ENCODE data around the gene FHL2.
"Not testable (repeated sequence)": the region's sequence is repeated elsewhere in the genome, so short reads cannot be mapped to it uniquely, and the experiment has no call there.

Gene FHL2

DNA sequence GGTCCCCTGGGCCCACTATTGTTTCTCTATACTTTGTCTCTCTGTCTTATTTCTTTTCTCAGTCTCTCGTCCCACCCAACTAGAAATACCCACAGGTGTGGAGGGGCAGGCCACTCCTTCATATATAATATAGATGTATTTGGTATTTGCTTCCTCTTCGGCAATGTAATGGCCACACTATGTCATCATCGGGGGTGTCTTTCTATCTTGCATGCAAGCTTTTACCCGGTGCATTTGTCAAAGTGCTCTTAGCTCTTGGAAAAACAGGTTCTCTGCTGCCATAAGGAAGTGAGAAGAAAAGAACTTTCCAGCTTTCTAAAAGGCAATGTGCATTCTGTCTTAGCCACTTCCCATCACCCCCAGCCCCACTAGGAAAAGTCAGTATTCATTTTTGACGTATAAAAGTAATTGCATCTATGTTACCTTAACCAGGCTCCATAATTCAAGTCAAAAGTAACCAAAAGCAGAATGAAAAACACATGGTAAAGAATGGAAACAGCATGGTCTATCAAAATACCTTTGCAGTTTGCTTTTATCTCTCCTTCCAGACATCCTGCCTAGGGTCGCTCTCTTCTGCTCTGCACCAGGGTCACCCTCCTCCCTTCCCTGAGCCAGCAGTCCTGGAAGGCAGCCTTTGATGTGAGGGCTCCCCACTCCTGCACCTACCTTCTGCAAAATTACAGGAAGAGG, 27.2 kb upstream of the FHL2 start:
- peak overlapping the region in 1 of 21 experiments; percentile 86 for H3K27ac ChIP-seq

DNA sequence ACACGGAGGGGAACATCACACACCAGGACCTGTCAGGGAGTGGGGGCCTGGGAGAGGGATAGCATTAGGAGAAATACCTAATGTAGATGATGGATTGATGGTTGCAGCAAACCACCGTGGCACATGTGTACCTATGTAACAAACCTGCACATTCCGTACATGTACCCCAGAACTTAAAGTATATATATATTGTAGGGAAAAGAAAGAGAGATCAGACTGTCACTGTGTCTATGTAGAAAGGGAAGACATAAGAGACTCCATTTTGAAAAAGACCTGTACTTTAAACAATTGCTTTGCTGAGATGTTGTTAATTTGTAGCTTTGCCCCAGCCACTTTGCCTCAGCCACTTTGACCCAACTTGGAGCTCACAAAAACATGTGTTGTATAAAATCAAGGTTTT, 26.0 kb upstream of the FHL2 start:
- H3K4me3 ChIP-seq, H3K27ac ChIP-seq: not testable (repeated sequence)

More for the DNA sequence above, 27.2 kb upstream of the FHL2 start:
- H3K4me3 ChIP-seq, result no peak overlapping the region

- H3K4me3 ChIP-seq, result no peak overlapping the region
- no peak overlapping the region for H3K27ac ChIP-seq
These were observed 23.9 kb upstream of the FHL2 start for GRCh38 chr2:105422801-105423200.

- Histone ChIP-seq H3K4me3 (no peak overlapping the region), H3K27ac (no peak overlapping the region)
These were observed 22.2 kb upstream of the FHL2 start for GRCh38 chr2:105421053-105421452.

DNA sequence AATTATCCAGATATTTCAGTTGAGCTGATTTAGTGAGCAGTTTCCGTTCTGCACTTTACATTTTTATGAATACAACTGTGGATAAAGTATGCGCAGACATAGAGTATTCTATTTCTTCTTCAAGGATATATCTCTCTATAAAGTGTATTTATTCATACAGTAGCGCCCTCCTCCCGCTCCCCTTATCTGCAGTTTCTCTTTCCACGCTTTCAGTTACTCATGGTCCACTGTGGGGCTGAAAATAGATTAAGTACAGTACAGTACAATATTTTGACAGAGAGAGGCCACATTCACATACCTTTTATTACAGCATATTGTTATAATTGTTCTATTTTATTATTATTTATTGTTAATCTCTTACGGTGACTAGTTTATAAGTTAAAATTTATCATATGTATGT, 19.7 kb upstream of the FHL2 start:
- H3K4me3 ChIP-seq, result no peak overlapping the region
- no peak overlapping the region for H3K27ac ChIP-seq

DNA sequence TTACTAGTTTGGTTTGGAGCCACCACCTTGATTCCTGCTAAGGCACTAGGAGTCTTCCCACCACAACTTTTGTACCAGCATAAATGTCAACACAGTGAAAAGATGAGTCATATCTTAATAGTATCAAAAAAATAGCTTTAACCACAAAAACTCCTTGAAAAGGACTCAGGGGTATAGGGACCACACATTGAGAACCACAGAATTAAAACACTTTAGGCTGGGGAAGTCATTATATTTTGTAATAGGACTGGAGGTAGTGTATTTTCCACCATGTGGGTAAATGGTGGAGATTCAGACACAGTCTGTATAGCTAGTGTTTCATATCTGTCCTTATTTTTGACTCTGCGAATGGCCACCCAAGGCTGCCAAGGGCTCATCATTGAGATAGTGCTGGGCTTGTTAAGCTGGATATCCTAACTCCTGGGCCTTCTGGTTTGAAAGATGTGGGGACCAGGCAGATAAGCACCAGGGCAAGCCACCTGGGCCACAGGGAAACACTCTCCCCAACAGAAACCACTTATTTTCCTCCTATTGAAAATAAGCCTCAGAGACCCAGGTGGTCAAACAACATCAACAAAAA, 19.1 kb upstream of the FHL2 start:
- Histone ChIP-seq H3K4me3 (no peak overlapping the region), H3K27ac (no peak overlapping the region)

GRCh38 chr2:105416156-105416555, 17.3 kb upstream of the FHL2 start:
- no peak overlapping the region for H3K4me3 ChIP-seq
- H3K27ac ChIP-seq, result no peak overlapping the region

- Histone ChIP-seq H3K27ac (no peak overlapping the region), H3K4me3 (no peak overlapping the region)
These were observed 16.2 kb upstream of the FHL2 start for GRCh38 chr2:105415007-105415406.

DNA sequence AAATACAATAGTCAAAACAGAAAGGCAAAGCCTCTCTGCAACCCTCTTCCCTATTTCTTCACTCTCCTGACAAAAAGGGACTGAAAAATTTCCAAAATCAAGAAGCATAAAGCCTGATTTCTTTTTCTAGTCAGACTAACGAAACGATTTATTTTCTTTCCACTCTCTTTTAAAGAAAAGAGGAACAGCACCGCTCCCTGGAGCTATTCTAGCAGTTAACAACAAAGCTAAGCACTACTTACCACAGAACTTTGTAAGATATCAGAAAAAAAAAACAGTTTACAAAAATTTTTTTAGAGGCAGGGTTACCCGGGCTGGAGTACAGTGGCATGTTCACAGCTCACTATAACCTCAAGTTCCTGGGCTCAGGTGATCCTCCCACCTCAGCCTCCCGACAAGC, 14.4 kb upstream of the FHL2 start:
- no peak overlapping the region for H3K27ac ChIP-seq
- H3K4me3 ChIP-seq, result no peak overlapping the region

GRCh38 chr2:105412584-105412983, 13.7 kb upstream of the FHL2 start:
- no peak overlapping the region for H3K4me3 ChIP-seq
- no peak overlapping the region for H3K27ac ChIP-seq

DNA sequence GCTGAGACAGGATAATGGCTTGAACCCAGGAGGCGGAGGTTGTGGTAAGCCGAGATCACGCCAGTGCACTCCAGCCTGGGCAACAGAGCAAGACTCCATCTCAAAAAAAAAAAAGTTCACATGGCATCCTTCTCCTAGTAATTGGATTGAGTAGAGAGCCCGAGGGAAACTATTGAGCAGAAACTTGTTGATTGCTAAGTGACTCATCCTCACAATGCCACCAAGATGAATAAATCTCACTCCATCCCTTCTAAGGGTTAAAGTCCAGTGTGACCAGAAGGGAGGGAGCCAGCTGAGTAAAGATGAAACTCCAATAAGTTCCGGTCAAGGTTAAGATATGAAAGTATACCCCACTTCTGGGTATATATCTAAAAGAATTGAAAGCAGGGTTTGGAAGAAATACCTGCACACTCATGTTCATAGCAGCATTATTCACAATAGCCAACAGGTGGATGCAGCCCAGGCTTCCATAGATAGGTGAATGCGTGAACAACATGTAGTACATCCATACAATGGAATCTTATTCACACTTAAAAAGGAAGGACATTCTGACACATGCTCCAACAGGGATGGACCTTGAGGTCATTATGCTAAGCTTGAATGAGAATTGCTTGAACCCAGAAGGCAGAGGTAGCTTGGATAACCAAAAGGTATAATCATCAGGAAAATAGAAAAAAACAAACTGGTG, 13.0 kb upstream of the FHL2 start:
- H3K4me3 ChIP-seq, result no peak overlapping the region
- H3K27ac ChIP-seq, result no peak overlapping the region

GRCh38 chr2:105410554-105410953, 11.7 kb upstream of the FHL2 start:
- Histone ChIP-seq H3K4me3 (no peak overlapping the region), H3K27ac (peak overlapping the region in 11 of 21 experiments; percentile 2 to 80 (median 48))

DNA sequence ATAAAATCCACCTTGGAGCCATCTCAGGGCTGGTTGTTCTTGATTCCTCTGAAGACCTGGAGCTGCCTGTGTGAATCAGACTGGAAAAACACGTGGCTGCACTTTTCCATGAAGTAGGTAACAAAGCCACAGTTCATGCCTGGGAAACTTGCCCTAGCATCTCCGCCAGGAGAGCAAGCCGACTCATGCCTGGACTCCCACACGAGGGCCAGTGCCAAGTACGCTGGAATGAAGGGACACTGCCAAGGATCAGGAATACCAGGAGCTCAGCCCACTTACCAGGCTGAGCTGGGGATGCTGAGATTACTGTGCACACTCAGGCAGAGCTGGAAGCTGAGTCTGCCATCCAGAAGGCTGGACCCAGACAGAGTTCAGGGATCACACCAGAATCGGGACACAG, 10.9 kb upstream of the FHL2 start:
- Histone ChIP-seq H3K27ac (peak overlapping the region in 11 of 21 experiments; percentile 8 to 80 (median 51)), H3K4me3 (no peak overlapping the region)

DNA sequence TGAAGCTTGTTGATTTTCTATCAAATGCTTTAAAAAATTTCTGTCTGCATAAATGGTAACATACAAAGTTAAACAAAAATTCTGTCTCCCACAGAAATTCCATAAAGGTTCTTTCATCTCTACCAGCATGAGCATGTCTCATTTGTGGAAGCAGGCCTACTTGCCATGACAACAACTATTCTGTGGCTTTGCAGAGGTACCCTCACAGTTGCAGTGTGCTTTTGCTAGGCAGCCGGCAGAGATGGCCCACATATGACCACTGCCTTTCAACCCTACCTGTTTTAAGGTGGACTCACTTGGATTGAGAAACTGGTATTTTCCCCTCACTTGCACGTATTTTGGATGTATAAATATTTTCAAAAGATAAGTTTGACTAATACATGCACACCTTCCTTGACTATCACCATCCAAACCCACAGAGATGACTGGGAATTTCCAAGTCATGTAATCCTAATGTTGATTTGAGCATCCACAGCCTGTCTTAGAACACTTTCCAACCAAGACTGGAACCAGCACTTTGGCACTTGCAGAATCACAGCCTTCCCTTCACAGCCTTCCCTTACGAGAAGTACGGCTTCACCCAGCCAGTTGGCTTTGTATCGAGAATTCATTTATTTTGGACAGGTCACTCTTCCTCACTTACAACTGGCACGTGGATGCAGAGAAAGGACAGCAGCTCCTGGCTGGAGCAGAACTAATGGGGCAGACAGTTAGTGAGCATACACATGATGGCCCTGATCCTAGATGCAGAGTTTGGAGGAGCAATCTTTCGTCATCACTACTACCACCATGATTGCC, 9.3 kb upstream of the FHL2 start:
- Histone ChIP-seq H3K4me3 (no peak overlapping the region), H3K27ac (peak overlapping the region in 7 of 21 experiments; percentile 16 to 73 (median 53))

GRCh38 chr2:105406221-105406620, 7.4 kb upstream of the FHL2 start:
- peak overlapping the region in 2 of 21 experiments; percentile 49 to 62 for H3K27ac ChIP-seq
- H3K4me3 ChIP-seq, result no peak overlapping the region

GRCh38 chr2:105405291-105405690, 6.4 kb upstream of the FHL2 start:
- H3K4me3 ChIP-seq, result no peak overlapping the region
- H3K27ac ChIP-seq, result peak overlapping the region in 15 of 21 experiments; percentile 1 to 80 (median 59)

DNA sequence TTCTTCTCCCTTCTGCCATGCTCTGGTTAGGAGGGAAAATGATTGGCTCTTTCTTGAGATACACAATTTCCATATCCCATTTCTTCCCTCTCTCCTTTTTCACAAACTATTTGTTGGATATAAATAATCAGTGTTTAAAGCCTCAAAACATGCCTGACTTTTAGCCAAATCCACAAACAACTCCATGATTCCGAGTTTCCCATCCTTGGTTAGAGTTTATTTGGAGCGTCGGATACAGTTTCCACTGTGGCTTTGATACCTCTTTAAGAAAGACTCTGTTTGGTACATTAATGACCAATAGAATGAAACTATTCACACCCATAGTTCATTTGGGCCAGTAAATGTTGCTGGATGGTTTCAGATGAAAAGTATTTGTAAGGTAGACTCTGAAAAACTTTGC, 5.9 kb upstream of the FHL2 start:
- peak overlapping the region in 19 of 21 experiments; percentile 1 to 80 (median 59) for H3K27ac ChIP-seq

GRCh38 chr2:105403783-105404698, 5.2 kb upstream of the FHL2 start:
- H3K27ac ChIP-seq, result peak overlapping the region in 20 of 21 experiments; percentile 15 to 80 (median 64)
- no peak overlapping the region for H3K4me3 ChIP-seq

More for the DNA sequence above, 5.9 kb upstream of the FHL2 start:
- H3K4me3 ChIP-seq, result no peak overlapping the region

DNA sequence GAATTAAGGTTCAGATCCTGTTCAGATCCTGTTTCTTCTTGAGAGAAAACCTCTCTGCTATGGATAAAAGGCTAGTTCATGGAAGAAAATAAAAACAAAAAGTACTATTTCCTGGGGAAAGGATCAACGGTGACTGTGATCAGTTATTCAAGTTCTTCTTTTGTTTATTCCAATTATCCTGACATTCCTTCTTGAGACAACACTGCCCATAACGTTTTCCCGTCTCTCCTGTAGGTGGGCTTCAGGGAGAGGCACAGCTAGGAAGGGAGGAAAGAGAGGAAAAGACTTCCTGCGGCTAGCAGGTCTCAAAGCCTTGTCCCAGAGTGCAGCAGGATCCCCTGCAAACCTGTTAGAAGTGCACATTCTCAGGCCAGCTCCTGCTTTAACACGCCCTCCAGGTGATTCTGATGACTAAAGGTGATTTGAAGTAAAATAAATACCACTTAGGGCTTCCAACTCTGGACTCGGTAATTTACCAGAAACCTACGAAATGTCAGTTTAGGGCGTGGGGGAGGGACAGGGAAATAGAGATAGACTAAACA, 4.5 kb upstream of the FHL2 start:
- Histone ChIP-seq H3K27ac (peak overlapping the region in 18 of 21 experiments; percentile 15 to 80 (median 64)), H3K4me3 (no peak overlapping the region)

All from skin epidermis (tissue), 12 donors.